Activated T-cell treated with anti-CD3 and anti-CD28 coated beads, Interleukin-2, amount 50 U/mL, for 1 hour (primary cell): ENCODE measurements around the gene CMTM4.
"Not testable (repeated sequence)": the region's sequence is repeated elsewhere in the genome, so short reads cannot be mapped to it uniquely, and the experiment has no call there.

ENCODE experiments used
- DNase-seq: peaks from one replicate; pipeline ENCODE4 v3.0.0-alpha.2; 2020

The CMTM4 gene

DNA sequence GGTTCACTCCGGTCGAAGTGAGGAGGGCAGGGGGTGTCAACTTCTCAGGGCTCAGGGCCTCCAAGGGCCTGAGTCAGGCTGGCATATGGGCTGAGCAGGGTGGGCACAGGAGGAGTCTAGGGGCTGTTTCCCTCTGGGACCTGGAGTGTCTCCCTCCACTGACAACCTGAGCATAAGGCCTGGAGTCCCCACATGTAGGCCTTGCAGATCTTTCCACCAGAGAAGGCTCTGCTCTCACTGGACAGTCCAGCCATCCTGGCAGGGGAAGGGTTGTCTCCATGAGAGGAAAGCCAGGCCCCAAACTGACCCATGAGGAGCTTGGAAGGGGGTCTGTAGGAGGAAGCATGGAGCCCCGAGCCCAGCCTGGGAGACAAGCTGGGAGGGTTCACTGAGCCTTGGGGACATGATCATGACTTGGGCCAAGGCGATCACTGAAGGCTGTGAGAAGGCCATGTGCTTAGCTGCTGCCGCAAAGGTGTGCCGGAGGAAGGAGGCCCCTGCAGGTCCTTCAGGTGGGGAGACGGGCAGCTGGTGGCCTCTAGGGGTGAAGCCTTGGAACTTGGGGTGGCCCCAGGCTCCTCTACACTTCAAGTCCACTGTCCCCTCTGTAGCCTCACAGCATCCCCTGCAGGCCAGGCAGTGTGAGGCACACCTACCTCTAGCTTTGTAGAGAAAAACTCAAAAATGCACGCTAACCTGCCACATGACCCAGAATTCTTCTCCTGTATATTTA, 107.4 kb downstream of the CMTM4 start:
- DNase-seq = peak; percentile 65

DNA sequence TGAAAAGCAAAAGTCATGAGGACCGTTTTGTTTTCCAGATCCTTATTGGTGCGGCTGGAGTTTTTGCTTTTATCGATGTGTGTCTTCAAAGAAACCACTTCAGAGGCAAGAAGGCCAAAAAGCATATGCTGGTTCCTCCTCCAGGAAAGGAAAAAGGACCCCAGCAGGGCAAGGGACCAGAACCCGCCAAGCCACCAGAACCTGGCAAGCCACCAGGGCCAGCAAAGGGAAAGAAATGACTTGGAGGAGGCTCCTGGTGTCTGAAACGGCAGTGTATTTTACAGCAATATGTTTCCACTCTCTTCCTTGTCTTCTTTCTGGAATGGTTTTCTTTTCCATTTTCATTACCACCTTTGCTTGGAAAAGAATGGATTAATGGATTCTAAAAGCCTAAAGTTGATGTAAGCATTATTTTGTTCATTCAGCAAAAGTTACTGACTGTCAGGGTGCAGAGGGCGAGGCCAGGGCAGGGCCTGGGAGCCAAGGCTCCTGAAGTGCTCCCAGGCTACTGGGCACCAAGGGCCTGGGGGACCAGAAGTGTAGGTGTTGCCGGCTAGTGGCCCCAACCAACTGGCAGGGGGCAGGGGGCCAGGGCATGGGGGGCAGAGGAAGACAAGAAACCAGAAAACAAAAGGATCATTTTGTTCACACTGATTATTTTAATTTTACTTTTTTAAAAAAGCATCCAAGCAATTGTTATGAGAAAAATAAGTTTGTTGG, 108.5 kb downstream of the CMTM4 start:
- no peak for DNase-seq

DNA sequence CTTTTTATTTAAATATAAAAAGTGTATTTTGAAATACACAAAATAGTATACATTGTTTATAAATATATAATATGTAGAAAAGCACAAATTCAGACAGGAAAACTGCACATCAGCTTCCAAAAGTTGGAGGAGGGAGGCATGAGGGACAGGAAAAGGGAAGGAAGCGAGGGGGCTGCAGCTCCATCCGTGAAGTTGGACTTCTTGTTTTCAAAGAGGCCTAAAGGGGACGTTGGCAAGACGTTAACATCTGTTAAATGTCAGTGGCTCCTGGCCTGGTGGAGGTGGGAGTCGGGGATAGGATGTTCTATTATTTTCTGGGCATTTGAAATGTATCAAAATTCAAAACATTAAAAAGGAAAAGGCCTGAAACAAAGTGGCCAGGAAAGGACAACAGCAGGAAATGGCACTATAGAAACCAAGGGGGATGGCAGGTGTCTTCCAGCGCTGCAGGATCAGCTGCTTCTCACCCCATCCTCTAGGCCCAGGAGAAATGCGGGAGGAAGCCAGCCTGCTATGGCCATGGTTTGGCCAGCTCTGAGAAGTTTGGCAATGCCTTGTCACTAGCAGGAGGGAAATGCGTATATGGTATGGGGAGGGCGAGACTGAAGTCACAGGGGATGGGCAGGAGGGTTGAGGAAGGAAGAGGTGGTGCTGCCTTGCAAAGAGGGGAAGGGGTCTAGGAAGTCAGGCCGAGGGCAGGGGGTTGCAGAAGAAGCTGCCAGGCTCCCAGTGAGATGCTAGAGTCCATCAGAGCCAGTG, 110.9 kb downstream of the CMTM4 start:
- DNase-seq = no peak

DNA sequence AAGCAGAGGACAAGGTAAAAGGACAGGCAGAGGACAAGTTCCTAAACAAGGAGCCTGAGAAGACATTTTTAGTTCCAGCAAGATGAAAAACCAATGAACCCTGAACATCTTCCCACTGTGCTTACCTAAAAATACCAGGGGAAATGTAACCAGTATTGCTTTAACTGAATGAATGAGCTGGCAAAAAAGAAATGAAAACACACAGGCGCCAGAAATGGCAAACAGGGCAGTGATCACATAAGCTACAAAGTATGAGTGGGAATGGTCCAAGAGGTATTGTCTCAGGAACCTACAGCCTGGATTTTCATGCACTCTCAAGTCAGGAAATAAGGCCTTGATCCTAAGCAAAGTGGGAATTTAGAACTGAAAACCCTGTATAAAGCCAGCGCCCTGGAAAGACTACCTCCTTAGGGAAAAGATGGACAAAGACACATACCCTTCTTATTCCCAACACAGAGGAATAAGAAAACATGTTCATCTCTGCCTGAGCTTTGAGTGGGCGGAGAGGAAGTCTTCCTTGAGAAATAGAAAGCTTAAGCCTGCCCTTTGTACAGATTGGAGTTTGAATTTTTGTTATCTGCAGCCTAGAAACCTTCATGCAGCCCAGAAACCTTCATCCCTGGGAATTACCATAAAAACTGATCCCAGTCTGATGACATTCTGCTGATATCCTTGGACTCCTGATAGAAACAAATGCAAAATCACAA, 115.1 kb downstream of the CMTM4 start:
- no peak for DNase-seq

DNA sequence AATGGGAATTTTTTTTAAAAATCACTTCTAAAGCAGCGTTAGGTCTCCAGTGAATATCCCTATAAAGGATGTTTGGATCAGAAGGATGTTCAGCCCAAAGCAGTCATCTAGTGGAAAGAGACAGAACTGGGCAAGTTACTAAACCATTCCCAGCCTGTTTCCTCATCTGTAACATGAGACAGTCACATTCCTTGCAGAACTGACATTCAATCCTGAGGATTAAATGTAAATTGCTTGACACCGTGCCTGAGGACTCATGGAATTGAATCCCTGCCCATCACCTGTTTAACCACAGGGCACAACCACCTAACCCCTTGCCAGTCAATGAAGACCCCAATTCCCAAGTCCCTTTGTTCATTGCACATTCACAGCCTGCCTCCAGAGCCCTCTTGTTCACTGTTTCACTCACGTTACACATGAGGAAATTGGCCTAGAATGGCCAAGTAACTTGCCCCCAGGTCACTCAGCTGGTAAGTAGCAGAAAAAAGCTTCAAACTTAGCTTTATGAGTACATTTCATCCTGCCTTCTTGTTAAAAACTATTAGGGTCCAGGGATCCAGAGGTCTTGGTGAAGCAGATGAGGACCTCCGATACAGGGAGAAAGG, 115.8 kb downstream of the CMTM4 start:
- no peak for DNase-seq

DNA sequence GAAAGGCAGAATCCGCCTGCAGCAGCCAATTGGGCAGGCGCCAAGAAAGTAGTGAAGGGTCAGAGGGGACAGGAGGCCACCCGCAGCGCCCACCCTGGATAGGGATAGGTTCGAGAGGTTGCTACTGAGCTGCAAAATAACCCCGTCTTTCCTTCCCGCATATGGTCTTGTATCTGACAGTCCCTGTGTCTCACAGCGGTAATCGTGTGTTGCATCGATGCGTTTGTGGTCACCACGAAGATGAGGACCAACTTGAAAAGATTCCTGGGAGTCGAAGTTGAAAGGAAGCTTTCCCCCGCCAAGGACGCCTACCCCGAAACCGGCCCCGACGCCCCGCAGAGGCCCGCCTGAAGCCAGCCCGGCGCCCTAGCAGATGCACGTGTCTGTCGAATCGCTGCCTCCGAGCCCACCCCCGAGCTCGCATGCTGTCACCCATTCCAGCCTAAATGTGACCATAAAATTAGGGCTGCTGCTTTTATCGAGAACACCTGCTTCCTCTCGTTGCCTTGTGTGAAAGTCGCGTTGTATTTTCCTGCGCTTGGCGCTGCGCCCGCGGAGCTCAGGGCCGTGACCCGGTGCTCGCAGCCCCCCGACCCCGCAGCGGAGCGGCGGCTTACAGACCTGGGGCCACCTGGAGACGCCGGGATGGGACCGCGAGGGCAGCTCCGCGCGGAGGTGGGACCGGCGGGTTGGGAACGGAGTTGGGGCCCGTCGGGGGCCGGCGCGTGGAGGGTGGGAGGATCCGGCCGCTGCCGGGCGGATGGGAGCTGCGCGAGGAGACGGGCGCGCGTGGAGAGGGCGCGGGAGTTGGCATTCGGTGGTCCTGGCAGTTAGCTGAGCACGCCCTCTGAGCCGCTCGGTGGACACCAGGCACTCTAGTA, 117.7 kb downstream of the CMTM4 start, which contains the start of gene CMTM2:
CMTM2 (plus strand) TSS at position 813 of the 881 bp plus-strand sequence. CDS start 145 bp downstream, outside the sequence.
- DNase-seq = peak; percentile 42

DNA sequence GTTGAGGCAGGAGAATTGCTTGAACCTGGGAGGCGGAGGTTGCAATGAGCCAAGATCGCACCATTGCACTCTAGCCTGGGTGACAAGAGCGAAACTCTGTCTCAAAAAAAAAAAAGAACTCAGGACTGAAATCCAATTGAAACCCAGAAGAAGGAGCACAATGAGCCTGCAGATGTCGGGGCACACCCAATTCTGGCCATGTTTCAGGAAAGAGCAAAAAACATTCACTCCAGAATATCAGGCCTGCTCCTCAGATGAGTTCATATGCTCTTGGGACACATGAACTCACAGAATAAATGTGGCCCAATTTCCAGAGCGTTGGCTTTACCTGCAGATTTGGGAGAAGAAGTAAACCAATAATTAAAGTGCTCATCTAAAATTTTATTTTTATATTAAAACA, 120.2 kb downstream of the CMTM4 start:
- no peak for DNase-seq

DNA sequence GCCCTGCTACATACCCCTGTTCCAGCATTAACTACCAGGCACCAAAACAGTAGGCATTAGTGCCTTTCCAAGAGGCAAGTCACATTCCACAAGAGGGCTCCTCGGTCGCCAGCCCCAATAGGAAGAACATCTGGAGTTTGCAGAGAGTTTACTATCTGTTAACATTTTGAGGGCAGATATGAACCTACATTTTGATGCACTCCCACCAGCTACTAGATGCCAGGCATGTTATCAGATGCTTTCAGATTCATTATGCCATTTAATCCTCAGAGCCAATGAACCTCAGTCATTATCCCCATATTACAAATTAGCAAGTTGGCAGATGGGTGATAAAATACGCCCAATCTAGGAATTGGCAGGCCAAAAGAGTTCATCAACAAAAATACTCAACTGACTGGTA, 121.5 kb downstream of the CMTM4 start:
- no peak for DNase-seq

DNA sequence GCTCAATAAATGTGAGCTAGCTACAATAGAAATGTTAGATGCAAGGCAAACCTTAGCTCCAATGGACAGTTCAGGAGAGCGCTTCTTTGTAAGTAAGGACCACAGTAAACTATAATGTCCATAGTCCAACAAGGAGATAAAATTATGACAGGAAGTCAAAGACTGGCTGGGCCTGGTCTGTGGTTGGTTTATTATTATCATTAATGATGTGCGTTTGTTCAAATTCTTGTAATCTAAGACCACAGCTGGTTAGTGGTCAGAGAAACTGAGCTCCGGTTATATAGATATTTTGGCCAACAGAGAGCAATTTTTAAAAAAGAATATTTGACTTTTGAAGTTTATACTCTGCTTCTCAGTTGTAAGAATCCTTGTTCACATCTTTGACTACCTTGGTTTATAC, 122.0 kb downstream of the CMTM4 start:
- no peak for DNase-seq

DNA sequence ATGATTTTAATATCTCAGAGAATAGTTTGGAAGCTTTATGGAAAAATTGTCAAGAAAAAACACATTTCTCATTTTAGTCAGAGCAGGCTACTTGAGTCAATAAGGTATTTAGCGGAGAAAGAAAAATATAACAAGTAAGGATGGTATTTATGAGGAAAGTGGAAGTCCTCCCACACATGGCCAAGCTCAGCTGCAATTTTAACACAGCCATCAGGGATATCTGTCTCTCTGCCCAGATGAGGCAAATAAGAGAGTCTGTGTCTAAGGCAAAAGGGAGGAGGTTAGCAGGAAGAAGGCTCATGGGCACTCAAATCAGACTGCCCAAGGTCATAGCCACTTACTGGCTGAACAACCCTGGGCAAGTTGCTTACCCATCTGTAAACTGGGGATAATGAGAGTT, 122.5 kb downstream of the CMTM4 start:
- DNase-seq = no peak

DNA sequence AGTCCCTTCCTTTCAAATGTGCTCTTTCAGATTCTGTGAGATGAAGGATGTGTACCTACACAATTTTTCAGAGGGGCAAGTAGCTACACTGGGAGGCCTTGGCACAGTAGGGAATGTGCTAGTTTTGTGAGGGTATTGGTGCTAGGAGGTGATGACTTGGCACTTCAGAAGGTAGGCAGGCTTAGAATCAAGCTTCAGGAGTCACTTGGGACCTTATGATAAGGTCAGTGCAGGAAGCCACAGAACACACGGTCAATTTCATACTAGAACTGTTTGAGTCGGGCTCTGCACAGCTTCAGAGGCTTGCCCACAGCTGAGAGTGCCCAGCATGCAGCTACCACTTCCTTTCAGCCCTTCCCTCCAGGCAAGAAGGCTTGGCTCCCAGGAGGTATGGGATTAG, 124.2 kb downstream of the CMTM4 start:
- no peak for DNase-seq

DNA sequence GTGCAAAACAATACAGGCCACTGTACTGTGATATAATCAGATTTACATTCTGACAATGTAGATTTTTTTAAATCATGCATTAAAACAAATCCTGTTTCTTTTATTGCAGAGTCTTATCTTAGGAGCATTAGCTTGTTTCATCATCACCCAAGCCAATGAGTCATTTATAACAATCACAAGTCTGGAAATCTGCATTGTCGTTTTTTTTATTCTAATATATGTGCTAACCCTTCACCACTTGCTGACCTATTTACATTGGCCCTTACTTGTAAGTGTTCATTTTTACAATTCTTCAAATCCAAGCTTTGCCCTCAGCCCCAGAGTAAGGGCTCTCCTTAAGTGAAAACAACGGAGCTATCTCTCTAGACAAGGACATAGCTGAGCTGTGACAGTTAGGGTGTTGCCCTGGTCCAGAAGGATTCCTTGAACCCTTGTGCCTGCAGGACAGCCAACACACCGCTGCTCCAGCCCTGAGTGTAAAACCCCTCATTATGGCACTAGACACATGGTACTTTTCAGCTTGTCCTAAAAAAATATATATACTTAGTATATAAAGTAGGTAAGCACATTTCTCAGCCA, 126.6 kb downstream of the CMTM4 start:
- no peak for DNase-seq

DNA sequence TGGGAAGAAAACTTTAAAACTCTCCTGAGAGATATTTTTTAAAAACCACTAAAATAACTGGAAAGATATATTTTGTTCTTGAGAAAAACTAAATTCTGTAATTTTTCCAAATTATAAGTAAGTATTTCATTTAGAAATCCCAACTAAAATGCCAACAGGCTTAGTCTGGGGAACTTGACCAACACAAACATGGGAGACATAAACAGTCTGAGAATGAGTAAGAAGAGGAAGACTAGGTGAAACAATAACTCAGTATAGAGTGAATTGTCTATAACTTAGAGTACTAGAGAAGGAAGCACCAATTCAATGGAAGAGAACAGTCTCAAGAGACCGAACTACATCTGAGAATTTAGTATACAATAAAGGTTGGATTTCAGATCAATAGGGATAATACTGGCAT, 127.4 kb downstream of the CMTM4 start:
- no peak for DNase-seq

DNA sequence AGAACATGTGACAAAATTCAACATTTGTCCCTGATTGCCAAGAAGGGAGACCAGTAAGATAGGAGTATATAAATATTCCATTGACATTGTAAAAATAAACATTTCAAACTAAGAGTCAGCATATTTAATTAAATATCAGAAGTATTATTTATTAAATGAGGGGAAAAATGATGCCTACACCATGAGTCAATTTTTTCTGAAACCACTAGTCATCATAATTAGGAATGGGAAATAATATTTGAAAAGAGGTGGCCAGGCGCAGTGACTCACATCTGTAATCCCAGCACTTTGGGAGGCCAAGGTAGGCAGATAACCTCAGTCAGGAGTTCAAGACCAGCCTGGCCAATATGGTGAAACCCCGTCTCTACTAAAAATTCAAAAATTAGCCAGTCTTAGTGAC, 128.2 kb downstream of the CMTM4 start:
- no peak for DNase-seq

DNA sequence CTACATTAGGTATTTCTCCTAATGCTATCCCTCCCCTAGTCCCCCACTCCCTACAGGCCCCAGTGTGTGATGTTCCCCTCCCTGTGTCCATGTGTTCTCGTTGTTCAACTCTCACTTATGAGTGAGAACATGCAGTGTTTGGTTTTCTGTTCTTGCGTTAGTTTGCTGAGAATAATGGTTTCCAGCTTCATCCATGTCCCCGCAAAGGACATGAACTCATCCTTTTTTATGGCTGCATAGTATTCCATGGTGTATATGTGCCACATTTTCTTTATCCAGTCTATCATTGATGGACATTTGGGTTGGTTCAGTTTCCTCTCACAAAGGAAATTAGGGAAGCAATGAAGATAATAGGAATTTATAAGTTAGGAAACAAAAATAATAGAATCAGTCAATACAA, 129.3 kb downstream of the CMTM4 start:
- DNase-seq = not testable (repeated sequence)

DNA sequence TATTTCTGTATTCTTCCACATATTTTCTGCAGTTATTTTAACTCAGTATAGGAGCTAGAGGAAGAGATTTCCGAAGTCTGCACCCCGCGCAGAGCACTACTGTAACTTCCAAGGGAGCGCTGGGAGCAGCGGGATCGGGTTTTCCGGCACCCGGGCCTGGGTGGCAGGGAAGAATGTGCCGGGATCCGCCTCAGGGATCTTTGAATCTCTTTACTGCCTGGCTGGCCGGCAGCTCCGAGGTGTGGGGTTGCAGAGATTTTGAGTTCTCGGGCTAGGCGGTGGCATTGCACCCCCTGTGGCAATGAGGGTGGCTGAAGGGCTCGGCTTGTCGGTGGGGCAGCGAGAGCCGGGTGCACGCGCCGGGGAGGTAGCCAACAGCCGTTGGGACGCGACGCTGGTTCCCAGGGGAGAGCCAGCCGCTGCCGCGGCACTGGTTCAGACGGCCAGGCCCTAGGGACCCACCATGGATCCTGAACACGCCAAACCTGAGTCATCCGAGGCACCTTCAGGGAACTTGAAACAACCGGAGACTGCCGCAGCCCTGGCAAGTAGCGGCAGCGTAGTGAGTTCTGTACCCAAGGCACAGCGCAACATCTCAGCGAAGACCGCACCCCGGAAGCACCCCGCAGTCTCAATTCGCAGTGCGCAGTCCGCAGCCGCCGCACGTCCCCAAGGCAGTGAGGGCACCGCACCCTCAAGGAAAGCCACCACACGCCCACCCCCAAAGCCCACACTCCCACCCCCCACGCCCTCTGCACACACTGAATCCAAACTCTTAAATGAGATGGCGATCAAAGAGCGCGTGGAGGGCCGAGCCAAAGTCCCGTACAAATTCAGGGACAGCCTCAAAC, 130.3 kb downstream of the CMTM4 start, which contains the start of gene CMTM1:
CMTM1 (plus strand) TSS at position 389 of the 851 bp plus-strand sequence; CDS start at position 464, 75 bp downstream.
- DNase-seq = no peak
